ENCODE measurements around the gene PDK2.

PDK2 gene

GRCh38 chr17:50149417-50150353 lies 54.5 kb downstream of the PDK2 start:
- DNase-seq (ENCODE audit: low read depth, low spot score): no peak

- DNase-seq (ENCODE audit: low read depth, low spot score): no peak
Measured at GRCh38 chr17:50150354-50151040, 55.3 kb downstream of the PDK2 start, which contains the start of gene PPP1R9B. PPP1R9B (minus strand) TSS chr17:50150677; CDS start chr17:50150513, 164 bp downstream.

- DNase-seq (ENCODE audit: low read depth, low spot score): peak; percentile 63
Measured at GRCh38 chr17:50151041-50151936, 56.1 kb downstream of the PDK2 start.

GRCh38 chr17:50151937-50152547 lies 56.9 kb downstream of the PDK2 start:
- DNase-seq (ENCODE audit: low read depth, low spot score): peak; percentile 92

GRCh38 chr17:50152736-50153135 lies 57.6 kb downstream of the PDK2 start:
- DNase-seq (ENCODE audit: low read depth, low spot score): no peak

GRCh38 chr17:50153650-50154575 lies 58.8 kb downstream of the PDK2 start:
- no peak for DNase-seq (ENCODE audit: low read depth, low spot score)

- no peak for DNase-seq (ENCODE audit: low read depth, low spot score)
Measured at GRCh38 chr17:50154604-50155003, 59.5 kb downstream of the PDK2 start.

GRCh38 chr17:50155115-50155819 lies 60.1 kb downstream of the PDK2 start:
- DNase-seq (ENCODE audit: low read depth, low spot score): no peak

GRCh38 chr17:50157891-50158290 lies 62.7 kb downstream of the PDK2 start:
- no peak for DNase-seq (ENCODE audit: low read depth, low spot score)

- DNase-seq (ENCODE audit: low read depth, low spot score): peak; percentile 65
Measured at GRCh38 chr17:50161023-50161910, 66.1 kb downstream of the PDK2 start.
